ENCODE results near the gene GNAQ.

GNAQ gene

DNA sequence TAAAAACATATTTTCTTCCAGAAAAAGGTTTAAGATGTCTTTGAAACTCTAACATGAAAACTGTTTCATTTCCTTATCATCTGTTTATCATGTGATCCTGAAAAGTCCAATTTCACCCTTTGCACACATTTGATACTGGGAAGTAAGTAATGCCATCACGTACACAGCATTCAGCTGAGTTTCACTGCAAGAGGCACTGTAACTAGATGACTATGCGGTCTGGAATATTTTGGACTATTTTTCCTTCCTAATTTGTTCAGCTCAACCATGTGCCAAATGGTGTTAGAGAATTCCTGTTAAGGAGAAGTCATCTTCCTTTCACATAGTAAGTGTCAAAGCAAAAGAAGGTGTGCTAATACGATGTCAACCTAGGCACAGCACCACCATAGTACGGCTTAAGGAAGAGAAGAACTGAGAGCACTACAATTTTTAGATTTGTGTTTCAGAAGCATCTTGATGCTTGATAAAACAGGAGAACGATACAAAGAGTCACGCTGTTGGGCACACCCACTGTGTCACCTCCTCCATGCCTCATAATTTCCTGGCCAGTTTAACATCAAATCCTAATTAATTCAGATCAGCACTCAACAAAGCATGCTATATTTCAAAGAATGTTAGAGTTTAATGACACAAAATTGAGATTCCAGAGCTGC, 77.5 kb downstream of the GNAQ start:
- no peaks in the 10 kb centered on the region for H3F3A ChIP-seq (ENCODE audit: control insufficient read depth, insufficient read depth)
- no peaks in the 10 kb centered on the region for H3K9me3 ChIP-seq (ENCODE audit: control insufficient read depth, insufficient read depth, low read length)
- H4K20me1 ChIP-seq (ENCODE audit: control insufficient read depth, insufficient read depth, low read depth, low read length) = no peaks in the 10 kb centered on the region
- no peak overlapping the region for H3K4me3 ChIP-seq (ENCODE audit: low read length)
- no peaks in the 10 kb centered on the region for H3K4me1 ChIP-seq (ENCODE audit: control insufficient read depth, low read length)
- no peaks in the 10 kb centered on the region for H3K79me2 ChIP-seq (ENCODE audit: control insufficient read depth, low read length)
- H3K9me2 ChIP-seq (replicated peaks; ENCODE audit: control insufficient read depth, low read length) = no peaks in the 10 kb centered on the region
- H3K27me3 ChIP-seq (ENCODE audit: control insufficient read depth, low read length) = no peaks in the 10 kb centered on the region; the same call in 1 of the 2 replicates
- no peak for TF ChIP-seq EZH2phosphoT487 (IDR thresholded peaks at IDR 0.05; ENCODE audit: borderline replicate concordance, low read length)
- TF ChIP-seq, protein P1, sequence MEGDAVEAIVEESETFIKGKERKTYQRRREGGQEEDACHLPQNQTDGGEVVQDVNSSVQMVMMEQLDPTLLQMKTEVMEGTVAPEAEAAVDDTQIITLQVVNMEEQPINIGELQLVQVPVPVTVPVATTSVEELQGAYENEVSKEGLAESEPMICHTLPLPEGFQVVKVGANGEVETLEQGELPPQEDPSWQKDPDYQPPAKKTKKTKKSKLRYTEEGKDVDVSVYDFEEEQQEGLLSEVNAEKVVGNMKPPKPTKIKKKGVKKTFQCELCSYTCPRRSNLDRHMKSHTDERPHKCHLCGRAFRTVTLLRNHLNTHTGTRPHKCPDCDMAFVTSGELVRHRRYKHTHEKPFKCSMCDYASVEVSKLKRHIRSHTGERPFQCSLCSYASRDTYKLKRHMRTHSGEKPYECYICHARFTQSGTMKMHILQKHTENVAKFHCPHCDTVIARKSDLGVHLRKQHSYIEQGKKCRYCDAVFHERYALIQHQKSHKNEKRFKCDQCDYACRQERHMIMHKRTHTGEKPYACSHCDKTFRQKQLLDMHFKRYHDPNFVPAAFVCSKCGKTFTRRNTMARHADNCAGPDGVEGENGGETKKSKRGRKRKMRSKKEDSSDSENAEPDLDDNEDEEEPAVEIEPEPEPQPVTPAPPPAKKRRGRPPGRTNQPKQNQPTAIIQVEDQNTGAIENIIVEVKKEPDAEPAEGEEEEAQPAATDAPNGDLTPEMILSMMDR (IDR thresholded peaks at IDR 0.05; ENCODE audit: low read depth, low read length, poor library complexity, severe bottlenecking) = no peak
- no peak overlapping the region for H3K27ac ChIP-seq (ENCODE audit: low read depth, low read length)
- no peaks in the 10 kb centered on the region for H3K36me3 ChIP-seq (ENCODE audit: control insufficient read depth, low read length)
- H3K4me2 ChIP-seq (ENCODE audit: low read length) = no peak overlapping the region

GRCh38 chr9:77953590-77953989, 78.0 kb downstream of the GNAQ start:
- Histone ChIP-seq H3K9me3 (ENCODE audit: control insufficient read depth, insufficient read depth, low read length) (no peaks in the 10 kb centered on the region), H3K4me3 (ENCODE audit: low read length) (no peak overlapping the region), H3F3A (ENCODE audit: control insufficient read depth, insufficient read depth) (no peaks in the 10 kb centered on the region), H3K4me2 (ENCODE audit: low read length) (no peak overlapping the region), H3K36me3 (ENCODE audit: control insufficient read depth, low read length) (no peaks in the 10 kb centered on the region), H3K27ac (ENCODE audit: low read depth, low read length) (no peak overlapping the region), H3K4me1 (ENCODE audit: control insufficient read depth, low read length) (no peaks in the 10 kb centered on the region), H3K27me3 (ENCODE audit: control insufficient read depth, low read length) (no peaks in the 10 kb centered on the region; the same call in 1 of the 2 replicates), H3K9me2 (replicated peaks; ENCODE audit: control insufficient read depth, low read length) (no peaks in the 10 kb centered on the region), H4K20me1 (ENCODE audit: control insufficient read depth, insufficient read depth, low read depth, low read length) (no peaks in the 10 kb centered on the region), H3K79me2 (ENCODE audit: control insufficient read depth, low read length) (no peaks in the 10 kb centered on the region)
- no peak for TF ChIP-seq EZH2phosphoT487 (IDR thresholded peaks at IDR 0.05; ENCODE audit: borderline replicate concordance, low read length)
- TF ChIP-seq, protein P1 (IDR thresholded peaks at IDR 0.05; ENCODE audit: low read depth, low read length, poor library complexity, severe bottlenecking) = no peak

DNA sequence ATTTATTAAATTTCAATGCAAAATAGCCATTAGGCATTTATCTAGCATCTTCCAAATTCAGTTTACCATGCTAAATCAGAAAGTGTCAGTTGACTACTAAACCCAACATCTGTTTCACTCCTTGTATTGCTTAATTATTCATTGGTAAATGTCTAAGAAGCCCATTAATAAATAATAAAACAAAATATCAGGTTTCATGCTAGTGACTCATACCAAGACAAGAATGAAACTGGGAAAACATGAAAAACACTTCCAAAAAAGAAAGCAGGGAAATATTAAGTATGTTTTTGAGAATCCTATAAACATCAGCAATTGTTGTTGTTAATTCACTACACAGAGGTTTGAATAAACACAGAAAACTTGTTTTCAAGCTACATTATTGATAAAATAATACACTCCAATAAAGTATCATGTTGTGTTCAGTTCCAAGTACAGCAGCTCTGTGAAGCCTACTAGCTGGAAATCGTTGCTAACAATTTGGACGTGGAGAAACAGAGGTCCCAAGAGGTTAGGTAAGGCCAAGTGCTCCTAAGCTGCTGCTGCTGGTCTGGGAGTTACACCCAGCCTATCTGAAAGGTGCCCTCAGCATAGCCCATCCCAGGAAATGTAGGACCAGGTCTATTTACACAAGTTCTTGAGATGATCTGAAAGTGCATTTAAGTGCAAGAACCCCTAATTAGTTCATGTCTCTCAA, 78.8 kb downstream of the GNAQ start:
- no peak overlapping the region for H3K27ac ChIP-seq (ENCODE audit: low read depth, low read length)
- H3K36me3 ChIP-seq (ENCODE audit: control insufficient read depth, low read length) = no peaks in the 10 kb centered on the region
- H3K4me1 ChIP-seq (ENCODE audit: control insufficient read depth, low read length) = no peaks in the 10 kb centered on the region
- no peaks in the 10 kb centered on the region for H3F3A ChIP-seq (ENCODE audit: control insufficient read depth, insufficient read depth)
- no peak overlapping the region for H3K4me2 ChIP-seq (ENCODE audit: low read length)
- no peaks in the 10 kb centered on the region for H3K9me3 ChIP-seq (ENCODE audit: control insufficient read depth, insufficient read depth, low read length)
- no peaks in the 10 kb centered on the region for H3K9me2 ChIP-seq (replicated peaks; ENCODE audit: control insufficient read depth, low read length)
- TF ChIP-seq, protein P1 (IDR thresholded peaks at IDR 0.05; ENCODE audit: low read depth, low read length, poor library complexity, severe bottlenecking) = no peak
- TF ChIP-seq EZH2phosphoT487 (IDR thresholded peaks at IDR 0.05; ENCODE audit: borderline replicate concordance, low read length) = no peak
- no peaks in the 10 kb centered on the region for H4K20me1 ChIP-seq (ENCODE audit: control insufficient read depth, insufficient read depth, low read depth, low read length)
- no peak overlapping the region for H3K4me3 ChIP-seq (ENCODE audit: low read length)
- H3K79me2 ChIP-seq (ENCODE audit: control insufficient read depth, low read length) = no peaks in the 10 kb centered on the region
- H3K27me3 ChIP-seq (ENCODE audit: control insufficient read depth, low read length) = no peaks in the 10 kb centered on the region

Data from DOHH2 (cell line).